Cortex of kidney (tissue), 1 donor: ENCODE data around the gene AANAT.
"Not testable (repeated sequence)": the region's sequence is repeated elsewhere in the genome, so short reads cannot be mapped to it uniquely, and the experiment has no call there.

Source experiments
- DNase-seq: peaks from one replicate; lab custom pipeline; 2025; lab: John Stamatoyannopoulos, UW

AANAT gene

GRCh38 chr17:76506408-76507345 is 39.3 kb downstream of the AANAT start:
- no peak for DNase-seq

DNA sequence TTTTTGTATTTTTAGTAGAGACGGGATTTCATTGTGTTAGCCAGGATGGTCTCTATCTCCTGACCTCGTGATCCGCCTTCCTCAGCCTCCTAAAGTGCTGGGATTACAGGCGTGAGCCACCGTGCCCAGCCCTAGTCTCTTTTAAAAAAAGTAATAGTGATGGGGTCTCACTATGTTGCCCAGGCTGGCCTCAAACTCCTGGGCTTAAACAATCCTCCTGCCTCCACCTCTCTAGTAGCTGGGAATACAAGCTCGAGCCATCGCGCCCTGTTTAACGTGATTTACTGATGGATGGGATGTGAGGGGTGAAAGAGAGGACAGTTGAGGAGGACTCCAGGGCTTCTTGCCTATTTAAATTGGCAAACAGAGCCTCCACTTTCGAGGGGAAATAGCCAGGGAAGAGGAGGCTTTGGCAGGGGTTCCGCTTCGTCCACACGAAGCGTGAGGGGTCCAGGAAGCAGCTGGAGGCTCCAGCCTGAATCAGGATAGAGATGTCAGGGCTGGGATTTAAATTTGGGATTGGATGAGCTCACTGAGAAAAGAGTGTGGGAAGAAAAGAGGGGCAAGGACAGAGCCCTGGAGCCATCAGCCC is 41.2 kb downstream of the AANAT start:
- not testable (repeated sequence) for DNase-seq

DNA sequence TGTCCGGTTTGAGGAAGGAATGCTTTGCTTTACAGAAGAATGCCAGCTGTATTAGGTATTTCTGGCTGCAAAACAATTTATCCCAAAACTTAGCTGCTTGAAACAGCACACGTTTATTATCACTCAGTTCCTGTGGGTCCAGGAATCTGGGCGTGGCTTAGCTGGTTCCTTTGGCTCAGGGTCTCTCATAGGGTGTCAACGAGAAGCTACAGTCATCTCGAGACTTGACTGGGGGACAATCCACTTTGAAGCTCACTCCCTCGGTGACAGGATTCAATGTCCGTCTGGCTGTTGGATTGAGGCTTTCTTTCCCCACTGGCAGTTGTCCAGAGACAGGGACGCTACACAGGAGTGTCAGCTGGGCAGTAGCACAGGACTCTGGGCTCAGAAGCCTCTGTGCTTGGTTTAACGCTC is 43.4 kb downstream of the AANAT start:
- DNase-seq = no peak

- DNase-seq = no peak
These were observed 44.4 kb downstream of the AANAT start for GRCh38 chr17:76511668-76512365.

DNA sequence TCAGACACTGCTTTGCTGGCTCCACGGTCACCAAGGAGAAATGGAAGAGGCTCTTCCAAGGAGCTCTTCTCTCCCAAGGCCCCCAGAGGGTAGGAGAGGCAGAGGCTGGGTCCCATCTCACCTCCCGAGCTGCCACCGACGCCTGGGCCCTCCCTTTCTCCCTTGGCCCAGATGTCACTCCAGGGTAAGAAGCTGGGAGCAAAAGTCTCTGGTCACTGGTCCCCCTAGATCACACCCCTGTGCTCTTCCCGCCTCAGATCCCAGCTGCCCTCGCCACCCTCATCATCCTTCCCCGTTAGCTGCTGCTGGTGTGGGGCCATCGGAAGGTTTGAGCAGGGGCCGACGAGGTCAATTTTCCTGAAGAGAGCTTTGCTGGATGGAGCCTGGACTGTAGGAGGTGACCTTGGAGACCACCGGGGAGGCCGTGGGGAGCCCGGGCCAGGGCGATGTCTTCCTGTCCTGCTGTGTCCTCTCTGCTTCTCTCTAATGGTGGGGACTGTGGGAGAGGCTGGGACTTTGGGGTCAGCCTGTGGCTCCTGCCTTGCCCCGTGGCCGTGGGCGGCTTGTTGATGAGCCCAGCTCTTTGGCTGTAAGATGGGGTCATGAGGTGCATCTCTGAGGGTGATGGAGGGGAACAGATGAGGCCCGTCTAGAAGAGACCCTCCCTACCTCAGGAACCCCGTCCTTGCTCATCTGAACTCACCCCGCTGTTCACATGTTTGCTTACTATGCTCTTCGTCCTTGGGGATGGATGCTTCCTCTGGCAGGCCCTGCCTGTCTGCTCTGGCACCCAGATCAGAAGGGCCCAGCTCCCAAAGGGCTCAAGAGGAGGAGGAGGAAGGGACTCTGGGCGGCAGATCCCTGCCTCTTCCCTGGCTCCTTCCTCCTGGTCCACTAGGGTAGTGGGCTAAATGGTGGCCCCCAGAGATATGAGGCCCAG is 45.2 kb downstream of the AANAT start:
- DNase-seq = no peak

DNA sequence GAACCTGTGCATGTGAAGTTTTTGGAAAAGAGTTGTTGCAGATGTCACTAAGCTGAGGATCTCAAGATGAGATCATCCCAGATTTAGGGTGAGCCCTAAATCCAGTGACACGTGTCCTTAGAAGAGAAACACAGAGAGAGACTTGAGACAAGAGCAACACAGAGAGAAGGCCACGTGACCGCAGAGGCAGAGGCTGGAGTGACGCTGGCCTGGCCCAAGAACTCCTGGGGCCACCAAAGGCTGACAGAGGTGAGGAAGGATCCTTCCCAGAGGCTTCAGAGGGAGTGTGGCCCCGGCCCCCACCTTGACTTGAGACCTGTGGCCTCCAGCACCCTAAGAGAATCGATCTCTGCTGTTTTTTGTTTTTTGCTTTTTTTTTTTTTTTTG is 45.9 kb downstream of the AANAT start:
- DNase-seq = no peak

DNA sequence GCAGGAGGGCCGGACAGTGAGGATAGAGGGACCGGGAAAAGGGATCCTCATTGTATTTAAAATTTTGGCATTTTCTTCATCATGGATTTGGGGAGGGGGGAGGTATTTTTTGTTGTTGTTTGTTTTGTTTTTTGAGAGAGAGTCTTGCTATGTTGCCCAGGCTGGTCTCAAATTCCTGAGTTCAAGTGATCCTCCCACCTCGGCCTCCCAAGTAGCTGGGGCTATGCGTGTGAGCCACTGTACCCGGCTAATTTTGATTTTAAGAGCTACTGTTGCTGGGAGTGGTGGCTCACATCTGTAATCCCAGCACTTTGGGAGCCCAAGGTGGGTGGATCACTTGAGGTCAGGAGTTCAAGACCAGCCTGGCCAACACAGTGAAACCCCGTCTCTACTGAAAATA is 47.0 kb downstream of the AANAT start:
- DNase-seq = not testable (repeated sequence)

- DNase-seq = no peak
These were observed 48.0 kb downstream of the AANAT start for GRCh38 chr17:76515274-76515949.

- no peak for DNase-seq
These were observed 50.2 kb downstream of the AANAT start for GRCh38 chr17:76517638-76518038.

DNA sequence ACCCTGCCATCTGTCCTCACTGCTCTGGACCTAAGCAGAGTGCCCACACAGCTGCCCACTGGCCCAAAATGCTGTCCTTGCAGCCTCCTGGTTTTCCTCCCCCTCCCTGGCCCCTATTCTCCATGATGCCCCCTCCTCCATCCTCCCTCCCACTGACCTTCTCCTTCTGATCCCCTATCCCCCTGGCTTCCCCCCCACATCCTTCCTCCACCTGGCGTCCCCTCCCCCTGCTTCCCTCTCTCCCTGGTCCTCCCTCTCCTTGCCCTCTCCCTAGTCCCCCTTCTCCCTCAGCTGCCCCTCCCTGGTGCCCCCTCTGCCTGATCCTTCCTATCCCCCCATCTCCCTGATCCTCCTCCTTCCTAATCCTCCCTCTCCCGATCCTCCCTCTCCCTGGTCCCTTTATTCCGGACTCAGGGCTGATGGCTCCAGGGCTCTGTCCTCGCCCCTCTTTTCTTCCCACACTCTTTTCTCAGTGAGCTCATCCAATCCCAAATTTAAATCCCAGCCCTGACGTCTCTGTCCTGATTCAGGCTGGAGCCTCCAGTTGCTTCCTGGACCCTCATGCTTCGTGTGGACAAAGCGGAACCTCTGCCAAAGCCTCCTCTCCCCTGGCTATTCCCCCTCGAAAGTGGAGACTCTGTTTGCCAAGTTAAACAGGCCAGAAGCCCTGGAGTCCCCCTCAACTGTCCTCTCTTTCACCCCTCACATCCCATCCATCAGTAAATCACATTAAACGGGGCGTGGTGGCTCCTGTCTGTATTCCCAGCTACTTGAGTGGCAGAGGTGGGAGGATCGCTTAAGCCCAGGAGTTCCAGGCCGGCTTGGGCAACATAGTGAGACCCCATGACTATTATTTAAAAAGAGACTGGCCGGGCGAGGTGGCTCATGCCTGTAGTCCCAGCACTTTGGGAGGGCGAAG is 51.9 kb downstream of the AANAT start:
- no peak for DNase-seq
